GM19238 (cell line): ENCODE measurements around the gene APMAP.

Experiments
- DNase-seq: peaks from one replicate; pipeline ENCODE4 v3.0.0; 2011; ENCODE audit warnings: low spot score; ENCODE audit not compliant: insufficient read length

APMAP gene

GRCh38 chr20:24968278-24968800 is 24.2 kb downstream of the APMAP start:
- DNase-seq: no peak

- no peak for DNase-seq
These were observed 26.1 kb downstream of the APMAP start for GRCh38 chr20:24966317-24967012.

GRCh38 chr20:24965065-24965919 is 27.3 kb downstream of the APMAP start:
- DNase-seq: no peak

GRCh38 chr20:24964506-24964840 is 28.1 kb downstream of the APMAP start:
- DNase-seq: no peak

- no peak for DNase-seq
These were observed 28.7 kb downstream of the APMAP start for GRCh38 chr20:24963672-24964505.

GRCh38 chr20:24962510-24962909 is 30.0 kb downstream of the APMAP start:
- DNase-seq: no peak

- DNase-seq: no peak
These were observed 30.4 kb downstream of the APMAP start for GRCh38 chr20:24962182-24962492.

- DNase-seq: no peak
These were observed 31.0 kb downstream of the APMAP start for GRCh38 chr20:24961384-24962181.

- DNase-seq: no peak
These were observed 31.7 kb downstream of the APMAP start for GRCh38 chr20:24960861-24961260.

- no peak for DNase-seq
These were observed 32.2 kb downstream of the APMAP start for GRCh38 chr20:24960302-24960801.

- DNase-seq: no peak
These were observed 32.8 kb downstream of the APMAP start for GRCh38 chr20:24959591-24960301.

GRCh38 chr20:24958506-24959385 is 33.8 kb downstream of the APMAP start:
- no peak for DNase-seq

- no peak for DNase-seq
These were observed 35.1 kb downstream of the APMAP start for GRCh38 chr20:24957326-24958016.

GRCh38 chr20:24956001-24956841 is 36.3 kb downstream of the APMAP start:
- no peak for DNase-seq

GRCh38 chr20:24955045-24955444 is 37.5 kb downstream of the APMAP start:
- DNase-seq: peak; percentile 57

GRCh38 chr20:24954566-24954965 is 38.0 kb downstream of the APMAP start:
- DNase-seq: no peak

GRCh38 chr20:24954151-24954550 is 38.4 kb downstream of the APMAP start:
- no peak for DNase-seq
